ENCODE measurements around the gene CBX7.

DNA sequence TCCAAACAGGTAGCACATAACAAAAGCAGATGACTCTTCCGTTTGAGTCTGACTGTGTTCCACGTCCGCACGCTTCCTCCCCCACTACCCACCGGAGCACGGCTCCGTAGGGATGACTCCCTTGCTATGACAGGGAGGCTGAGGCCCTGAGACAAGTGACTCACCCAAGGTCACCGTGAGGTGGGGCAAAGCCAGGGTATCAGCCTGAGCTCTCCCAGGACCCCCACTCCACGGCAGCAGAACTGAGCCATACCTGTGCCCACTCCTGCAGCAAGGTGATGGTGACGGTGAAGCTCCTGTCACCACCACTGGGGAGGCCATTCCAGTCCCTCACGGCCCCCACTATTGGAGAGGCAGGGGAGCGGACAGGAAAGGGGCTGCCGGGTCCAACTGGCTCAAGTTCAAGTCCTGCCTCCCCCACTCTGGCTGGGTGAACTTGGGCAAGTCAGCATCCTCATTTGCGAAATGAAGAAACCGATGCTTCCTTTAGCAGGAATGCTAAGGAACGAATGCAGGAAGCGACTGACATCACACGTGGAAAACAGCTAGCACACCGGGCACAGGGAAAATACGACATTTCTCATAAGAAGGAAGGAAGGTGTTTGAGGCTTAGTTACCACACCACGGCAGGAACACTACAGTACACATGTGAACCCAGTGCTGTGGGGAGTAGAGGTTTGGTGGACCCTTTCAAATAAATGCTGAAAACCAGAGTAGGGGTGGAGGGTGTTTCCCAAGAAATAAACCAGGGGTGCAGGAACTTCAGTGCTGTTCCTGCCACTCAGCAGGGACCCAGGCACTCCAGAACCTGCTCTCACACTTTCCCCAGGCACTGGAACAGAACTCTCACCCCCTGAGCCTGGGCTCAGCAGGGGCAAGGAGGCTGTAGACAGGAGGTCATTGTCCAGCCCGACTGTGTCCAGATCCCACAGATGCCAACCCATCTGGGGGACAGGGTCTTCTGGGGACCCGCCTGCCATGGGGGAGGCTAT is 32.4 kb upstream of the CBX7 start:
- no peak for TF ChIP-seq CTCF (IDR thresholded peaks at IDR 0.05 in 8 of 11, conservative IDR thresholded peaks at IDR 0.05 in 3 of 11)
- TF ChIP-seq POLR2A (IDR thresholded peaks at IDR 0.05): no peak
- TF ChIP-seq POLR2AphosphoS5 (IDR thresholded peaks at IDR 0.05): no peak

Measured in spleen (tissue), 7 donors.